Chondrocyte (in vitro differentiated cells): Measurements from ENCODE around the gene HOXA9. TPM values are rescaled to one million over a fixed set of nuclear protein-coding genes. Genes with fewer than 3 reads are reported as not detected.

ENCODE experiments used
- DNase-seq: peaks from one replicate; pipeline ENCODE4 v3.0.0; 2021; ENCODE audit warnings: mixed read lengths, low spot score
- H3K27ac Mint-ChIP-seq: one replicate; pipeline ENCODE4 v1.8.0; 2021; ENCODE audit warnings: mild to moderate bottlenecking, moderate library complexity, mixed read lengths; ENCODE audit not compliant: unreplicated experiment
- H3K27me3 Mint-ChIP-seq: 2 replicates; pipeline ENCODE4 v1.8.0; 2021; ENCODE audit warnings: low read depth, mixed read lengths
- H3K36me3 Mint-ChIP-seq: 2 replicates; pipeline ENCODE4 v1.8.0; 2021; ENCODE audit warnings: low read depth, mixed read lengths
- H3K4me1 Mint-ChIP-seq: 2 replicates; pipeline ENCODE4 v1.8.0; 2021; ENCODE audit warnings: low read depth, mild to moderate bottlenecking, mixed read lengths
- H3K4me3 Mint-ChIP-seq: one replicate; pipeline ENCODE4 v1.8.0; 2021; ENCODE audit warnings: mild to moderate bottlenecking, moderate library complexity, mixed read lengths; ENCODE audit not compliant: unreplicated experiment
- H3K9me3 Mint-ChIP-seq: 2 replicates; pipeline ENCODE4 v1.8.0; 2021; ENCODE audit warnings: low read depth, mixed read lengths
- CTCF ChIP-seq: fragments of 200-600 bp; sonication (generic); IDR thresholded peaks from 2 replicates; pipeline ENCODE4 v1.5.0; 2021; ENCODE audit warnings: antibody characterized with exemption, mild to moderate bottlenecking, moderate library complexity
- total RNA-seq: library from RNA; stranded (reverse); gene quantifications from 3 replicates; pipeline ENCODE4 v1.2.1, GENCODE V29; 2021

The HOXA9 gene
- total RNA-seq, 1 donor from 2014 or later, result not detected

DNA sequence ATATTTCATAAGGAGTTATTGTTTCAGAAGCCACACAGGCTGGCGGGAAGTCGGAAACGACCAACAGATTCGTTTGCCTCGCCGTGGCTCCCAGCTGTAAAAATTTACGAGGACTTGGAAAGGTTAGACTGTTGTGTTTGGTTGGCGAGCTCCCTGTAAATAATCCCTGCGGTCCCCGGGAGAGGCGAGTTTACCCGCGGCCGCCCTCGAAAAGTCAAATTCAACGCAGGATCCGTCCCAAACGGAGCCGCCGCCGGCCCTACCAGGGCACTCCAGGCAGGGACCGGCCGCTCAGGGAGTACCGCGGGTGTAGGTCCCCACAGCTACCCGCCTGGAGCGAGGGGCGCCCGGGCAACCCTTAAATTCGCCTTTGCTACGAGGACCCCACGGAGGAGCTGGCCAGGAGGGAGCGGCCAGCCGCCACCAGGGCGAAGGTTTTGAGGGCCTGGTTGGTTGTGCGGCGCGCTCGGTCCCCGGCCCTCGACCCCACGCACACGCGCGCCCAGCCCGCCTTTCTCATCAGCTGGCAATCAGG, 726 bp upstream of the HOXA9 start:
- Mint-ChIP-seq H3K9me3 (no peaks in the 10 kb centered on the region), H3K27me3 (peaks cover 73% of the 10 kb centered on the region), H3K27ac (no peak overlapping the region), H3K36me3 (peaks cover 4% of the 10 kb centered on the region), H3K4me1 (peaks cover 10% of the 10 kb centered on the region), H3K4me3 (no peak overlapping the region)
- DNase-seq, result no peak
- TF ChIP-seq CTCF, result no peak

DNA sequence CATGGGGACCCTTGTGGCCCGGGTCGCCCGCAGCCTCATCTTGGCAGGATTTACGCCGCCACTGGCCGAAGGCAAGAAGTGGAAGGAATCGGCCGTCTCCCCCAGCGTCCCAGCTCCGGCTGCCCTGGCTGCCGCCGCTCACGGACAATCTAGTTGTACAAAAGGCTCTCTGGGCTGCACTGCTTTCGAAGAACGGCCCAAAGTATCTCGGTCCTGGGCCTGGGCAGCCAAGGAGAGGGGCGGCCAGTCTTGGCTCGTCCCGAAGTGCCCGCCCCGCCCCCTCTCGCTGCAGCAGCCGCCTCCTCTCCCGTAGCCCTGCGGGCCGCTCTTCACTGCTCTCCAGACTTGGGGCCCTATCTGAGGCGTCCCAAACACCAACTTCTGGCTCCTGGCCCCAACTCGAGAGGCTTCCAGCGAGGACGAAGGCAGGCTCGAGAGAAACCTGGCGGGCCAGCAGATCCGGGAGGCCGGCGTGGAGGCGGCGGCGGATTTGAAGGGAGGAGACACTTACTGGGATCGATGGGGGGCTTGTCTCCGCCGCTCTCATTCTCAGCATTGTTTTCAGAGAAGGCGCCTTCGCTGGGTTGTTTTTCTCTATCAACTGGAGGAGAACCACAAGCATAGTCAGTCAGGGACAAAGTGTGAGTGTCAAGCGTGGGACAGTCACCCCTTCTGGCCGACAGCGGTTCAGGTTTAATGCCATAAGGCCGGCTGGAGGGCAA, 809 bp downstream of the HOXA9 start:
- no peaks in the 10 kb centered on the region for H3K9me3 Mint-ChIP-seq
- peaks cover 10% of the 10 kb centered on the region for H3K4me1 Mint-ChIP-seq
- no peak overlapping the region for H3K27ac Mint-ChIP-seq
- peaks cover 4% of the 10 kb centered on the region for H3K36me3 Mint-ChIP-seq
- peak; percentile 74 for DNase-seq
- no peak overlapping the region for H3K4me3 Mint-ChIP-seq
- no peak for TF ChIP-seq CTCF
- peaks cover 70% of the 10 kb centered on the region for H3K27me3 Mint-ChIP-seq

DNA sequence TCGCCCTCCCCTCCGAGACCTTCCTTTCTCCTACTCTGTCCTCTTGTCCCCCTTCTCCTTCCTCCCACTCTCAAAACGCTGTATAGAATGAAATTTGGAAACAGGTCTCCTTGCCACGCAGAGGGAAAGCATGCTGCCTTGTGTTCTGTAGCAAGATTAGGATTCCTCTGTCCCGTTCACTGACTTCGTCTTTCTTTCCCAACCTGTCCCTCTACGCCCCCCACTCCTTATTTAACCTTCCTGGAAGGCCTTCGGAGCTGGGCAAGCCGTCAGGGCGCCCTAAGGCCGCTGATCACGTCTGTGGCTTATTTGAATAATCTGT, 1.3 kb downstream of the HOXA9 start:
- Mint-ChIP-seq H3K27me3 (peaks cover 73% of the 10 kb centered on the region), H3K4me1 (peaks cover 9% of the 10 kb centered on the region), H3K27ac (no peak overlapping the region), H3K9me3 (no peaks in the 10 kb centered on the region), H3K36me3 (peaks cover 4% of the 10 kb centered on the region), H3K4me3 (no peak overlapping the region)
- TF ChIP-seq CTCF, result peak; percentile 48
- DNase-seq, result no peak

- Mint-ChIP-seq H3K4me3 (no peak overlapping the region), H3K27me3 (peaks cover 72% of the 10 kb centered on the region), H3K4me1 (peaks cover 6% of the 10 kb centered on the region), H3K27ac (no peak overlapping the region), H3K36me3 (peaks cover 2% of the 10 kb centered on the region), H3K9me3 (peaks cover 2% of the 10 kb centered on the region)
- peak; percentile 51 for DNase-seq
- no peak for TF ChIP-seq CTCF
Observed at GRCh38 chr7:27163288-27164044, 1.9 kb downstream of the HOXA9 start.

DNA sequence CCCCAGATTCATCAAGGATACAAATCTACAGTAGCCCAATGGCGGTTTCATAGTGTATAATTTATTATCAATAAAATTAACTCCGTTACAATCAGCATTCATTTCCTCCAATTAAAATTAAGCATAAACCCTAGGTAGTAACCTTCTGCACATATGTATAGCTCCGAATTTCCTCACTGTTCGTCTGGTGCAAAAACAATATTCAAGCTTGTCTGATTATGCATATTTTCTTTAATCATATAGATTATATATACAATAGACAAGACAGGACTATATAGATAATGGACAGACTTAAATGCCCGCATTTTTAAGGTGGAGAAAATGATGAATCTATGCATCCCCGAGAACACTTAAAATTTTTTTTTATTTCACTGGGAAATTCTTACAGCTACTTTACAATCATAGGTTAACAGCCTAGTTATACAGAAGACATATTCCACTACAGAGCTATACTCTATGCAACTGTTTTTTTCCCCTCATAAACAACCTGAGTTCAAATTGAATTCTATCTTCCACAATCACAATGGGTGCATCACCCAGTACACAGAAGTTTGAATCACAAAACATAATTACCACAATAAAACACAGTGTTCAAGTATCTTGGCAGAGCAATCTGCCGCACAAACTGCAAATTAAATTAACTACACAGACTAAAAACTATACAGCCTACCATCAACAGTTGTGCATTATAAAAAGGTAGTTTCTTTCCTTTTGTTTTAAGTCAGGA, 2.6 kb downstream of the HOXA9 start:
- Mint-ChIP-seq H3K9me3 (peaks cover 4% of the 10 kb centered on the region), H3K4me3 (no peak overlapping the region), H3K36me3 (peaks cover 4% of the 10 kb centered on the region), H3K27ac (no peak overlapping the region), H3K27me3 (peaks cover 73% of the 10 kb centered on the region), H3K4me1 (peaks cover 6% of the 10 kb centered on the region)
- no peak for DNase-seq
- TF ChIP-seq CTCF, result no peak
